Activated CD8-positive, alpha-beta memory T cell treated with anti-CD3 and anti-CD28 coated beads, Interleukin-2, amount 50 U/mL, for 1 hour (primary cell): ENCODE measurements around the gene COL1A1.

ENCODE experiments used
- DNase-seq: peaks from one replicate; pipeline ENCODE4 v3.0.0-alpha.2; 2020; ENCODE audit errors: extremely low read depth

Gene COL1A1

DNA sequence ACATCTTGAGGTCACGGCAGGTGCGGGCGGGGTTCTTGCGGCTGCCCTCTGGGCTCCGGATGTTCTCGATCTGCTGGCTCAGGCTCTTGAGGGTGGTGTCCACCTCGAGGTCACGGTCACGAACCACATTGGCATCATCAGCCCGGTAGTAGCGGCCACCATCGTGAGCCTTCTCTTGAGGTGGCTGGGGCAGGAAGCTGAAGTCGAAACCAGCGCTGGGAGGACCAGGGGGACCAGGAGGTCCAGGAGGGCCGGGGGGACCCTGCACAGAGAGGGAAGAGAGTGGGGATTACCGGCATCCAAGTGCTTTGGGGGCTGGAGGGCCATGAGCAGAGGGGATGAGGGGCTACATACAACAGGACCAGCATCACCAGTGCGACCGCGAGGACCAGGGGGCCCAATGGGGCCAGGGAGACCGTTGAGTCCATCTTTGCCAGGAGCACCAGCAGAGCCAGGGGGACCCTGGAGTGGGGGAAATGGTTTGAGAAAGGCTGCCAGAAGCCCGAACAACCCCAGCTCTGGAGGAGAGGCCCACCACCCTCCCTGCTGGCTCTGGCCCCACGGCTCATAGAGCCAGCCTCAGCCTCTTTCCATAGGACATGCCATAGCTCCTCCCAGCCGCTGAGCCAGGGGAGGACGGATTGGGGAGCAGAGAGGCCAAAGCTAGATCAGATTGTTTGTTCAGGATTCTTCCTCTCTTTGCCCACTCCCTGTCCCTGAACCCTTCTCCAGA is 14.6 kb downstream of the COL1A1 start:
- DNase-seq, result no peak

DNA sequence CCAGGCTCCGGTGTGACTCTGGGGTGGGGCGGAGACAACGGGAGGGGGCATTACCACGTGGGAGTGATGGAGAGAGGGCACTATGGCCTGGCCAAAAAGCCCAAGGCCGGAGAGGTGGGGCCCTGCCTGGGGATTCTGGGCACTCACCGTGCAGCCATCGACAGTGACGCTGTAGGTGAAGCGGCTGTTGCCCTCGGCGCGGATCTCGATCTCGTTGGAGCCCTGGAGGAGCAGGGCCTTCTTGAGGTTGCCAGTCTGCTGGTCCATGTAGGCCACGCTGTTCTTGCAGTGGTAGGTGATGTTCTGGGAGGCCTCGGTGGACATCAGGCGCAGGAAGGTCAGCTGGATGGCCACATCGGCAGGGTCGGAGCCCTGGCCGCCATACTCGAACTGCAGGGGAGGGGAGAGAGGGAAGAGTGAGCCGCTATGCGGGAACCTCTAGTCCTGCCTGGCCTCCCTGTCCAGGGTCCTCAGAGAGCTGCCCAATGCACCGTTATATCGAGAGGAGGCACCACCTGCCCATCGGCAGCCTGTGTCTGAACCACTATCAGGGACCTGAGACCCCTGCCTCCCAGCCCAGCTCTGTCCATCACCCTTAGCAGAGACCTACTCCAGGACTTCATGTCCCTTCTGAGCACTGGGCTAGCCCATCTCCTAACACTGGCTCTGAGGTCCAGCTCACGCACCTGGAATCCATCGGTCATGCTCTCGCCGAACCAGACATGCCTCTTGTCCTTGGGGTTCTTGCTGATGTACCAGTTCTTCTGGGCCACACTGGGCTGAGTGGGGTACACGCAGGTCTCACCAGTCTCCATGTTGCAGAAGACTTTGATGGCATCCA is 15.6 kb downstream of the COL1A1 start:
- DNase-seq, result no peak

DNA sequence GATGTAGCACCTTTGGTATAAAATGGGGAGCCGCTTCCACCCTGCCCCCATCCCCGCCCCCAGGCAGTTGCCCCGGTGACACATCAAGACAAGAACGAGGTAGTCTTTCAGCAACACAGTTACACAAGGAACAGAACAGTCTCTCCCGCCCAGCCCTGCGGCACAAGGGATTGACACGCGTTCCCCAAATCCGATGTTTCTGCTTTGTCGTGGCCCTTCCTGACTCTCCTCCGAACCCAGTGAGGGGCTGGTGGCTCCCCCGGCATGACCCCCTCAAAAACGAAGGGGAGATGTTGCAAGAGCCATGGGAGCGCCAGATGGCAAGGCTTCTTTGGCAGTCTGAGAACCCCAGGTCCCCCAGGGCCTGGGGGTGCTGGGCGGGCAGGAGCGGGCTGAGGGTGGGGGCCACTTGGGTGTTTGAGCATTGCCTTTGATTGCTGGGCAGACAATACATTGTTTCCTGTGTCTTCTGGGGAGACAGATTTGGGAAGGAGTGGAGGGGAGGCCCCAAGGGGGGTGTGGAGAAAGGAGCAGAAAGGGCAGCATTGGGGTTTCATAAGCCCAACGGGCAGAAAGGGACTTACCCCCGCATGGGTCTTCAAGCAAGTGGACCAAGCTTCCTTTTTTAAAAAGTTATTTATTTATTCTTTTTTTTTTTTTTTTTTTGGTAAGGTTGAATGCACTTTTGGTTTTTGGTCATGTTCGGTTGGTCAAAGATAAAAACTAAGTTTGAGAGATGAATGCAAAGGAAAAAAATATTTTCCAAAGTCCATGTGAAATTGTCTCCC is 16.6 kb downstream of the COL1A1 start:
- DNase-seq, result no peak

- DNase-seq, result no peak
These were observed 17.4 kb downstream of the COL1A1 start for GRCh38 chr17:50184064-50184463.

GRCh38 chr17:50183421-50183994 is 17.9 kb downstream of the COL1A1 start:
- no peak for DNase-seq

GRCh38 chr17:50182783-50183420 is 18.5 kb downstream of the COL1A1 start:
- DNase-seq, result no peak

- no peak for DNase-seq
These were observed 19.6 kb downstream of the COL1A1 start for GRCh38 chr17:50181591-50182560.

- no peak for DNase-seq
These were observed 20.3 kb downstream of the COL1A1 start for GRCh38 chr17:50181144-50181543.

DNA sequence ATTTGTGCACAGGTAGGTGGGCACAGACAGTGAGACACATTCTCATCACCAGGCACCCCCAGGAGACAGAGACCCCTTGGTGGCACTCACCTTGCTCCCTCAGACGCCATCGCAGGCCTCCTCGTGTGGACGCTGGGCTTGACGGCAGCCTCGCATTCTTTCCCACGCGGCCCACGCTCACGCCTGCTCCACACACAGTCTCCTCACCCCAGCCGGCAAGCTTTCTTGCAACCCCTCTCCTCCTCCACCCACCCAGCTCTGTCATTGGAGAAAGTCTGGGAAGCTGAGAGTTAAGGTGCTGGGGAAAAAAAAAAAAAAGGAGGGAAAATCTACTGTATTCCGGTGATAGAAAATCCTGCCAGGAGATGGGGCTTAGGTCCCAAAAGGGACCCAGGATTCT is 20.8 kb downstream of the COL1A1 start:
- no peak for DNase-seq

GRCh38 chr17:50180111-50180510 is 21.3 kb downstream of the COL1A1 start:
- DNase-seq, result no peak

GRCh38 chr17:50177983-50178834 is 23.2 kb downstream of the COL1A1 start:
- DNase-seq, result no peak

DNA sequence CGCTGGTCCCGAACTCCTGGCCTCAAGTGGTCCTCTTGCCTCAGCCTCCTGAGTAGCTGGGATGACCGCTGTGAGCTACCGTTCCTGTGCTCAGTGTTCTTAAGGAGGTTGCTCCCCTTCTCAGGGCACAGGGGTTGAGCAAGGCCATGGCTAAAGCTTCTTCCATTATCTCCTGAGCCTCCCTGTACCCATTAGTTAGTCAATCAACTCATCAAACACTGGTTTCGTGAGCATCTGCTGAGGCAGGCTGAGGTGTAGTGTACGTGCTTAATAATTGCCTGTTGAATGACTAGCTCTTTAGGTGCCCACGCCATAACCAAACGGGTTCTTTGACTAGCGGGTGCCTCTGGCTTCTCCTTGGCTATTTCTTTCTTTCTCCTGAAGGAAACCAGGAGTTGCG is 24.0 kb downstream of the COL1A1 start:
- no peak for DNase-seq

- DNase-seq, result no peak
These were observed 24.7 kb downstream of the COL1A1 start for GRCh38 chr17:50176559-50177357.

GRCh38 chr17:50175035-50175807 is 26.2 kb downstream of the COL1A1 start:
- DNase-seq, result no peak

DNA sequence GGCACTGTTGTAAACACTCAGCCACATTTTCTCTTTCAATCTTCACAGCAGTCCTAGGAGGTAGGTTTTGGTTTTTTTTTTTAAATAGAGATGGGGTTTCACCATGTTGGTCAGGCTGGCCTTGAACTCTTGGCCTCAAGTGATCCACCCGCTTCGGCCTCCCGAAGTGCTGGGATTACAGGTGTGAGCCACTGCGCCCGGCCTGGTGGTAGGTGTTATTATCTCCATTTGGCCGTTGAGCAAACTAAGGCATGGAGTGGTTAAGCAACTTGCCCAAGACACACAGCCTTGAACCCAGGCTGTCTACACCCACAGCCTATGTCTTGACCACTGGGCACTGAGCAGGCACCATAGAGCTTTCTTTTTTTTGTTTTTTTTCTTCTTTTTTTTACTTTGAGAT is 27.0 kb downstream of the COL1A1 start:
- no peak for DNase-seq

DNA sequence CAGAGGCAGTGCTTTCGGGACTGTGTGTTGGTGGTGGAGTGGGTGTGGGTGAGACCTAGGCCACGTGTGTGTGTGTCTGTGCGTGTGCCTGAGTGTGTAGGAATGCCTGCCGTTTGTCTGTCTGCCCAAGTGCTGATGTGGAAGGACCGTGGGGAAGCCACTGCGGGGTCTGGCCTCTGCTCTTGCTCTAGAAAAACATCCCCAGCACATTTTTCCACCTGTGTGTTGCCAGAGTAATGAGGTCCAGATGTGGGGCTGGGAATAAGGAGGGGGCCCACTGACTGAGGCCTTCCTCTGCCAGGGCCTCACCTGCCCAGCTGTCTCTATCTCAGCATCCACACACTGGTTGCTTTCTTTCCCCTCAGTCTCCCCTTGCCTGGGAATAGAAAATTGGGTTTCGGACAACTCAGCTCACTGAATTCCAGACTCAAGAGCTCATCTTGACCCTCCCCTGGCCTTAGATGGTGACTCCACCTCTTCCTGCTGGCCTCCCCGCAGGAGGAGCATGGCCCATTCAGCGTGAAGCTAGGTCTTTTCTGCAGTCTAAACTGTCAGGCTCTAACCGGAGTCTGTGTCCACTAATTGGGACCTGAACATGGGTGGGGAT is 28.0 kb downstream of the COL1A1 start:
- no peak for DNase-seq

DNA sequence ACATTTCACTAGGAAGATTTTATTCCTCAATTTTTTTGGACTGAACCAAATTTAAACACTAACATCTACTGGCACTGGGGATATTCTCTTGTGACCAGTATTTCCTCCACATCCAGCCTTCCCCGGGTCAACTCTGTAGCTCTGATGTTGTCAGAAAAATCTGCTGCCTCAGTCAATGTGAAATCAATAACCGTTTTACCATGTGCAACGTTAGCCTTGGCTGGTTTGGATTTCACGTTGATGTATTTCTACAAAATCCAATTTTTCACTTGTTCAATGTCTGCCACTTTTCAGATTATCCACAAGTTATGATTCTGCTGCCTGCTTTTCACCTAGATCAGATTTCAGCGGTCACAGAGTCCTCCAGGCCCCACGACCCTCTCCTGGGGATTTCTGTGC is 28.5 kb downstream of the COL1A1 start:
- DNase-seq, result no peak
